ENCODE data around the gene WNT7B. TPM values are rescaled to one million over a fixed set of nuclear protein-coding genes. Genes with fewer than 3 reads are reported as not detected.

Gene WNT7B
- total RNA-seq, 1 experiment from 2014 or later: not detected

GRCh38 chr22:45890351-45890635 is 86.7 kb downstream of the WNT7B start:
- H3K4me1 ChIP-seq (ENCODE audit: insufficient read depth, low read length, poor library complexity, severe bottlenecking): no peaks in the 10 kb centered on the region
- no peak for DNase-seq (ENCODE audit: low spot score)
- TF ChIP-seq EZH2 (IDR thresholded peaks at IDR 0.05; ENCODE audit: borderline replicate concordance, low read depth, low read length, poor library complexity, severe bottlenecking) (no peak), CTCF (conservative IDR thresholded peaks at IDR 0.05; ENCODE audit: low read depth, low read length) (no peak)
- no TSS peak for BruUV-seq (replicated peaks)
- no peaks in the 10 kb centered on the region for H3K36me3 ChIP-seq (ENCODE audit: insufficient read depth, low read length, poor library complexity, severe bottlenecking)
- no peaks in the 10 kb centered on the region for H3K9me3 ChIP-seq (ENCODE audit: low read depth, low read length, poor library complexity, severe bottlenecking)
- no peak overlapping the region for H3K4me3 ChIP-seq (ENCODE audit: low read depth, low read length, poor library complexity, severe bottlenecking)
- H3K27ac ChIP-seq (ENCODE audit: low read depth, low read length, poor library complexity, severe bottlenecking): no peak overlapping the region
- POLR2A ChIA-PET (ENCODE audit: low non-redundant PET): no interaction called here
- intact Hi-C loops (cut with micrococcal nuclease; ENCODE audit: unreplicated experiment): no loop called here
- CTCF ChIA-PET: no interaction called here
- no peaks in the 10 kb centered on the region for H3K27me3 ChIP-seq (replicated peaks; ENCODE audit: insufficient read depth, low read depth, low read length, poor library complexity)

GRCh38 chr22:45889539-45890350 is 87.2 kb downstream of the WNT7B start:
- Histone ChIP-seq H3K4me1 (ENCODE audit: insufficient read depth, low read length, poor library complexity, severe bottlenecking) (no peaks in the 10 kb centered on the region), H3K4me3 (ENCODE audit: low read depth, low read length, poor library complexity, severe bottlenecking) (no peak overlapping the region), H3K9me3 (ENCODE audit: low read depth, low read length, poor library complexity, severe bottlenecking) (no peaks in the 10 kb centered on the region), H3K27ac (ENCODE audit: low read depth, low read length, poor library complexity, severe bottlenecking) (no peak overlapping the region), H3K27me3 (replicated peaks; ENCODE audit: insufficient read depth, low read depth, low read length, poor library complexity) (no peaks in the 10 kb centered on the region), H3K36me3 (ENCODE audit: insufficient read depth, low read length, poor library complexity, severe bottlenecking) (no peaks in the 10 kb centered on the region)
- TF ChIP-seq EZH2 (IDR thresholded peaks at IDR 0.05; ENCODE audit: borderline replicate concordance, low read depth, low read length, poor library complexity, severe bottlenecking) (no peak), CTCF (conservative IDR thresholded peaks at IDR 0.05; ENCODE audit: low read depth, low read length) (no peak)
- CTCF ChIA-PET: no interaction called here
- BruUV-seq (replicated peaks): no TSS peak
- POLR2A ChIA-PET (ENCODE audit: low non-redundant PET): no interaction called here
- DNase-seq (ENCODE audit: low spot score): no peak
- intact Hi-C loops (cut with micrococcal nuclease; ENCODE audit: unreplicated experiment): no loop called here

- Histone ChIP-seq H3K4me3 (ENCODE audit: low read depth, low read length, poor library complexity, severe bottlenecking) (no peak overlapping the region), H3K9me3 (ENCODE audit: low read depth, low read length, poor library complexity, severe bottlenecking) (no peaks in the 10 kb centered on the region), H3K27ac (ENCODE audit: low read depth, low read length, poor library complexity, severe bottlenecking) (no peak overlapping the region), H3K36me3 (ENCODE audit: insufficient read depth, low read length, poor library complexity, severe bottlenecking) (no peaks in the 10 kb centered on the region), H3K27me3 (replicated peaks; ENCODE audit: insufficient read depth, low read depth, low read length, poor library complexity) (no peaks in the 10 kb centered on the region), H3K4me1 (ENCODE audit: insufficient read depth, low read length, poor library complexity, severe bottlenecking) (no peaks in the 10 kb centered on the region)
- no peak for DNase-seq (ENCODE audit: low spot score)
- intact Hi-C loops (cut with micrococcal nuclease; ENCODE audit: unreplicated experiment): no loop called here
- ChIA-PET POLR2A (ENCODE audit: low non-redundant PET) (no interaction called here), CTCF (no interaction called here)
- TF ChIP-seq CTCF (conservative IDR thresholded peaks at IDR 0.05; ENCODE audit: low read depth, low read length) (no peak), EZH2 (IDR thresholded peaks at IDR 0.05; ENCODE audit: borderline replicate concordance, low read depth, low read length, poor library complexity, severe bottlenecking) (no peak)
- BruUV-seq (replicated peaks): no TSS peak
These were observed 87.8 kb downstream of the WNT7B start for GRCh38 chr22:45889093-45889538.
